K562 (cell line): ENCODE results near the gene SLMAP. TPM values are rescaled to one million over a fixed set of nuclear protein-coding genes. Genes with fewer than 3 reads are reported as not detected.

Experiments used
- ATAC-seq: fragments of 200-7000 bp; cut with Tn5 transposase; 3 replicates; pipeline ENCODE4 v1.9.1; 2020; ENCODE audit warnings: moderate library complexity
- BruUV-seq: library from RNA; stranded (reverse); fragments of 400-500 nt; replicated peaks from 2 replicates; lab custom pipeline; 2021; lab: Mats Ljungman, UMichigan
- CTCF ChIA-PET: fragments of 300-600 bp; formaldehyde crosslinking; extraction: SDS; loops from one replicate; lab custom pipeline; 2021; ENCODE audit warnings: low intra/inter-chr PET ratio; lab: Yijun Ruan, JAX
- POLR2A ChIA-PET: fragments of 300-600, 350-650 bp; sonication (Branson Sonifier 250); formaldehyde crosslinking; extraction: SDS; loops from one replicate; lab custom pipeline; 2021; ENCODE audit warnings: antibody characterized with exemption, inconsistent platforms; lab: Yijun Ruan, JAX
- DNase-seq, 4 experiments: peaks; one replicate each; pipeline versions ENCODE4 v3.0.0 to v3.0.0-alpha.2; 2011 to 2018; ENCODE audit warnings: low spot score in 3 of 4, mixed read lengths in 3 of 4; ENCODE audit errors: extremely low read depth in 1 of 4
- FAIRE-seq: peaks from 2 replicates; lab custom pipeline; 2011; peaks lifted over from hg19 to GRCh38; lab: Jason Lieb, UNC
- H2AFZ ChIP-seq: 2 replicates; pipeline ENCODE4 v1.6.0; 2011; ENCODE audit warnings: low read depth, low read length, control low read depth, inconsistent platforms
- H3K27ac ChIP-seq: fragments of 200-600 bp; 3 replicates; pipeline ENCODE4 v1.8.0; 2011; ENCODE audit warnings: low read depth, mild to moderate bottlenecking, control low read depth, inconsistent platforms, low read length, moderate library complexity, mixed read lengths; ENCODE audit errors: extremely low read depth
- H3K27me3 ChIP-seq, 2 experiments: fragments of 300-600 bp in 1 of 2; 2 replicates in 1 of 2; 3 replicates in 1 of 2; pipeline versions ENCODE4 v1.6.0 to v1.8.0; 2011; ENCODE audit warnings: inconsistent platforms in 2 of 2, low read length in 2 of 2, mild to moderate bottlenecking in 1 of 2, mixed read lengths in 1 of 2, moderate library complexity in 1 of 2; ENCODE audit not compliant: control insufficient read depth in 2 of 2, insufficient read depth in 2 of 2
- H3K36me3 ChIP-seq: fragments of 300-600 bp; 3 replicates; pipeline ENCODE4 v1.8.0; 2011; ENCODE audit warnings: mild to moderate bottlenecking, low read length, inconsistent platforms; ENCODE audit not compliant: control insufficient read depth, insufficient read depth
- H3K4me1 ChIP-seq, 2 experiments: fragments of 200-600 bp in 1 of 2; replicated peaks in 1 of 2; 2 replicates in 1 of 2; 3 replicates in 1 of 2; pipeline versions ENCODE4 v1.5.1 to v1.8.0; 2011; ENCODE audit warnings: inconsistent platforms in 2 of 2, low read length in 2 of 2, mild to moderate bottlenecking in 1 of 2, mixed read lengths in 1 of 2, moderate library complexity in 1 of 2; ENCODE audit not compliant: control insufficient read depth in 2 of 2, insufficient read depth in 2 of 2
- H3K4me2 ChIP-seq: 2 replicates; pipeline ENCODE4 v1.6.1; 2011; ENCODE audit warnings: low read length, control low read depth, inconsistent platforms, mixed read lengths; ENCODE audit not compliant: insufficient read depth
- H3K4me3 ChIP-seq: fragments of 200-600 bp; sonication (generic), shearing (Covaris generic); 2 replicates; pipeline ENCODE4 v1.5.1; 2016; ENCODE audit warnings: control low read depth, inconsistent platforms
- H3K79me2 ChIP-seq: fragments of 200-600 bp; 3 replicates; pipeline ENCODE4 v1.8.0; 2011; ENCODE audit warnings: low read length, inconsistent platforms; ENCODE audit not compliant: control insufficient read depth, insufficient read depth
- H3K9ac ChIP-seq, 2 experiments: 2 replicates each; pipeline versions ENCODE4 v1.6.0 to v1.6.1; 2011; ENCODE audit warnings: low read depth in 2 of 2, low read length in 2 of 2, control low read depth in 1 of 2, inconsistent platforms in 1 of 2, mild to moderate bottlenecking in 1 of 2, mixed read lengths in 1 of 2; ENCODE audit not compliant: insufficient read depth in 1 of 2
- H3K9me1 ChIP-seq: one replicate; pipeline ENCODE4 v1.6.0; 2011; ENCODE audit warnings: inconsistent platforms, mild to moderate bottlenecking, low read length, moderate library complexity; ENCODE audit not compliant: control insufficient read depth, insufficient read depth
- H3K9me3 ChIP-seq: replicated peaks from 2 replicates; pipeline ENCODE4 v1.5.1; 2011; ENCODE audit warnings: low read depth, low read length, inconsistent platforms; ENCODE audit not compliant: control insufficient read depth, insufficient read depth
- H4K20me1 ChIP-seq: replicated peaks from 2 replicates; pipeline ENCODE4 v1.6.1; 2011; ENCODE audit warnings: low read length, inconsistent platforms, mixed read lengths; ENCODE audit not compliant: control insufficient read depth, insufficient read depth
- EP300 ChIP-seq: IDR thresholded peaks from 2 replicates; pipeline ENCODE4 v1.6.1; 2012; ENCODE audit warnings: low read length, improper control_type of control experiment
- SMARCE1 ChIP-seq: fragments of 450-650 bp; IDR thresholded peaks from 2 replicates; pipeline ENCODE4 v1.7.1; 2016; ENCODE audit warnings: mild to moderate bottlenecking
- WGBS: fragments of 100-300 bp; shearing (Covaris generic); methylation state at CpG from one replicate; pipeline ENCODE4 v1.1.6; 2016; ENCODE audit warnings: low coverage, mixed read lengths; ENCODE audit not compliant: insufficient coverage; ENCODE audit errors: missing lambda C conversion rate; 5-methylcytosine and 5-hydroxymethylcytosine counted together
- in situ Hi-C: fragments of 300-500 bp; cut with MboI; formaldehyde crosslinking; loops from 4 replicates; pipeline ENCODE4 v1.15.0; 2018; ENCODE audit warnings: inconsistent platforms, mixed read lengths
- intact Hi-C: fragments of 100-400 bp; cut with micrococcal nuclease; formaldehyde crosslinking; loops from 2 replicates; pipeline ENCODE4 v1.14.2; 2022
- polyA plus RNA-seq, 8 experiments: library from polyadenylated mRNA; depleted of rRNA in 4 of 8; stranded (reverse) in 5 of 8; unstranded in 3 of 8; fragments of >200 nt; fragmentation: Nextera tagmentation in 2 of 8; fragmentation: Illumina TruSeq in 1 of 8; extraction: Ambion mirVana in 2 of 8; extraction: Trizol in 1 of 8; gene quantifications; 2 replicates each; pipeline versions ENCODE4 v1.2.1 to v1.2.3, GENCODE V29; 2011 to 2014; ENCODE audit warnings: inconsistent platforms in 1 of 8, missing spikeins in 1 of 8
- total RNA-seq, 7 experiments: library from RNA; depleted of rRNA in 6 of 7; stranded (reverse); fragments of >200 nt in 6 of 7; fragmentation: Illumina TruSeq in 2 of 7; extraction: Trizol in 2 of 7; gene quantifications; 2 replicates each; pipeline versions ENCODE4 v1.2.1 to v1.2.3, GENCODE V29; 2011 to 2021; ENCODE audit warnings: low replicate concordance in 1 of 7
- TF ChIP-seq, protein P1 (sequence below): fragments of 250-450 bp; sonication (Bioruptor Pico); IDR thresholded peaks from 2 replicates; pipeline ENCODE4 v1.4.0; 2020; ENCODE audit warnings: mild to moderate bottlenecking, moderate library complexity
- TF ChIP-seq, protein P2 (sequence below), 2 experiments: fragments of 150-350 bp in 1 of 2; IDR thresholded peaks; 2 replicates each; pipeline ENCODE4 v1.6.1; 2012 to 2016; ENCODE audit warnings: low read depth in 2 of 2, low read length in 2 of 2, mild to moderate bottlenecking in 1 of 2, moderate library complexity in 1 of 2

Gene SLMAP
- total and polyA plus RNA-seq, 9 of the 15 experiments (the other 6 are each of a cell fraction or from before 2014, with no cell fraction given) = 12.1 to 50.7 (median 28.3) TPM

DNA sequence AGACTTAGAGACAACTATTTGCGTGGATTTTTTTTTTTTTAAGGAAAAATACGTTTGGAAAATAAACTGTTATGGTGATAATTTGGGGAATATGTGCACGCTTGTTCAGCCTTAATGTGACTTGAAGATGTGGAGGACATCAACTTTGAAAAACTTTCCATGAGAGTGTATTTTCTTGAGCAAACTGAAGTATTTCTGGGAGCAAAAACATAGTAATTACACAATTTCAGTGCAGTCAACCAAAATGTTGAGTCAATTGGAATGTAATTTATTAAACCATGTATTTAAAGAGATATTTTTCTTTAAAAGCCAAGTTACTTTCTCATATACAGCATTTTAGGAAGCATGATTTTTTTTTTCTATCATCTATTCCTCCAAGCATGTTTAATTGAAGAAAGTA lies 171.8 kb downstream of the SLMAP start (continued):
- TF ChIP-seq, protein P1, sequence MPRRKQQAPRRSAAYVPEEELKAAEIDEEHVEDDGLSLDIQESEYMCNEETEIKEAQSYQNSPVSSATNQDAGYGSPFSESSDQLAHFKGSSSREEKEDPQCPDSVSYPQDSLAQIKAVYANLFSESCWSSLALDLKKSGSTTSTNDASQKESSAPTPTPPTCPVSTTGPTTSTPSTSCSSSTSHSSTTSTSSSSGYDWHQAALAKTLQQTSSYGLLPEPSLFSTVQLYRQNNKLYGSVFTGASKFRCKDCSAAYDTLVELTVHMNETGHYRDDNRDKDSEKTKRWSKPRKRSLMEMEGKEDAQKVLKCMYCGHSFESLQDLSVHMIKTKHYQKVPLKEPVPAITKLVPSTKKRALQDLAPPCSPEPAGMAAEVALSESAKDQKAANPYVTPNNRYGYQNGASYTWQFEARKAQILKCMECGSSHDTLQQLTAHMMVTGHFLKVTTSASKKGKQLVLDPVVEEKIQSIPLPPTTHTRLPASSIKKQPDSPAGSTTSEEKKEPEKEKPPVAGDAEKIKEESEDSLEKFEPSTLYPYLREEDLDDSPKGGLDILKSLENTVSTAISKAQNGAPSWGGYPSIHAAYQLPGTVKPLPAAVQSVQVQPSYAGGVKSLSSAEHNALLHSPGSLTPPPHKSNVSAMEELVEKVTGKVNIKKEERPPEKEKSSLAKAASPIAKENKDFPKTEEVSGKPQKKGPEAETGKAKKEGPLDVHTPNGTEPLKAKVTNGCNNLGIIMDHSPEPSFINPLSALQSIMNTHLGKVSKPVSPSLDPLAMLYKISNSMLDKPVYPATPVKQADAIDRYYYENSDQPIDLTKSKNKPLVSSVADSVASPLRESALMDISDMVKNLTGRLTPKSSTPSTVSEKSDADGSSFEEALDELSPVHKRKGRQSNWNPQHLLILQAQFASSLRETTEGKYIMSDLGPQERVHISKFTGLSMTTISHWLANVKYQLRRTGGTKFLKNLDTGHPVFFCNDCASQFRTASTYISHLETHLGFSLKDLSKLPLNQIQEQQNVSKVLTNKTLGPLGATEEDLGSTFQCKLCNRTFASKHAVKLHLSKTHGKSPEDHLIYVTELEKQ = no peak

DNA sequence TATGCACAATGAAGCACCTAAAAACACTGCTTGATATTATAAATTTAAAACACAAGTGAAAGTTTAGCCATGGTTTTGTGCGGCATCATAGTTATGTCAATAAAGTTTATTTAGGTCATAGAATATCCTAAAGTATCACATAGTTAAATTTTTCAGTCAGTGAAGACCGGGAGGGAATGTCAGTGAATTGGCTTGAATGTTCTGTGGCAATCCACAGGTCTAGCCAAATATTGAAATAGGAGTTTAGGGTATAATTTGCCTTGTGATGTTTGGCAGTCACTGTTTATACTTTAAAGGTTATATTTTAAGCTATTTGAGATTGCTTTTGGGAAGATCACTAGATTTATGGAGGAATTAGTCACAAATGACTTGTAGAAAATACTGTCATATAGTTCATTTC lies 172.4 kb downstream of the SLMAP start:
- POLR2A ChIA-PET = no interaction called here
- no peaks in the 10 kb centered on the region for H3K4me1 ChIP-seq
- WGBS = 89% methylated on average over 2 of the region's 2 CpGs
- DNase-seq (no peak), FAIRE-seq (no peak), ATAC-seq (no peak)
- in situ Hi-C loops (no loop called here), intact Hi-C loops (no loop called here)
- no peaks in the 10 kb centered on the region for H3K9me3 ChIP-seq
- no peak overlapping the region for H3K4me3 ChIP-seq
- no peaks in the 10 kb centered on the region for H3K79me2 ChIP-seq
- CTCF ChIA-PET = no interaction called here
- H3K27ac ChIP-seq = no peak overlapping the region
- no peak overlapping the region for H2AFZ ChIP-seq
- no peaks in the 10 kb centered on the region for H4K20me1 ChIP-seq
- H3K4me2 ChIP-seq = no peak overlapping the region
- no peak overlapping the region for H3K9ac ChIP-seq
- H3K36me3 ChIP-seq = peaks cover 16% of the 10 kb centered on the region; the same call in 2 of the 3 replicates
- no peak for TF ChIP-seq SMARCE1
- TF ChIP-seq, protein P2, sequence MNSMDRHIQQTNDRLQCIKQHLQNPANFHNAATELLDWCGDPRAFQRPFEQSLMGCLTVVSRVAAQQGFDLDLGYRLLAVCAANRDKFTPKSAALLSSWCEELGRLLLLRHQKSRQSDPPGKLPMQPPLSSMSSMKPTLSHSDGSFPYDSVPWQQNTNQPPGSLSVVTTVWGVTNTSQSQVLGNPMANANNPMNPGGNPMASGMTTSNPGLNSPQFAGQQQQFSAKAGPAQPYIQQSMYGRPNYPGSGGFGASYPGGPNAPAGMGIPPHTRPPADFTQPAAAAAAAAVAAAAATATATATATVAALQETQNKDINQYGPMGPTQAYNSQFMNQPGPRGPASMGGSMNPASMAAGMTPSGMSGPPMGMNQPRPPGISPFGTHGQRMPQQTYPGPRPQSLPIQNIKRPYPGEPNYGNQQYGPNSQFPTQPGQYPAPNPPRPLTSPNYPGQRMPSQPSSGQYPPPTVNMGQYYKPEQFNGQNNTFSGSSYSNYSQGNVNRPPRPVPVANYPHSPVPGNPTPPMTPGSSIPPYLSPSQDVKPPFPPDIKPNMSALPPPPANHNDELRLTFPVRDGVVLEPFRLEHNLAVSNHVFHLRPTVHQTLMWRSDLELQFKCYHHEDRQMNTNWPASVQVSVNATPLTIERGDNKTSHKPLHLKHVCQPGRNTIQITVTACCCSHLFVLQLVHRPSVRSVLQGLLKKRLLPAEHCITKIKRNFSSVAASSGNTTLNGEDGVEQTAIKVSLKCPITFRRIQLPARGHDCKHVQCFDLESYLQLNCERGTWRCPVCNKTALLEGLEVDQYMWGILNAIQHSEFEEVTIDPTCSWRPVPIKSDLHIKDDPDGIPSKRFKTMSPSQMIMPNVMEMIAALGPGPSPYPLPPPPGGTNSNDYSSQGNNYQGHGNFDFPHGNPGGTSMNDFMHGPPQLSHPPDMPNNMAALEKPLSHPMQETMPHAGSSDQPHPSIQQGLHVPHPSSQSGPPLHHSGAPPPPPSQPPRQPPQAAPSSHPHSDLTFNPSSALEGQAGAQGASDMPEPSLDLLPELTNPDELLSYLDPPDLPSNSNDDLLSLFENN (IDR thresholded peaks at IDR 0.05; ENCODE audit: low read depth in 2 of 2, low read length in 2 of 2) = no peak
- no peak for TF ChIP-seq EP300
- no peaks in the 10 kb centered on the region for H3K9me1 ChIP-seq
- no peaks in the 10 kb centered on the region for H3K27me3 ChIP-seq
- no TSS peak for BruUV-seq
